ENCODE data around the gene TACSTD2. TPM values are rescaled to one million over a fixed set of nuclear protein-coding genes. Genes with fewer than 3 reads are reported as not detected.

Gene TACSTD2
- total RNA-seq, 1 donor from 2014 or later = 124 TPM

DNA sequence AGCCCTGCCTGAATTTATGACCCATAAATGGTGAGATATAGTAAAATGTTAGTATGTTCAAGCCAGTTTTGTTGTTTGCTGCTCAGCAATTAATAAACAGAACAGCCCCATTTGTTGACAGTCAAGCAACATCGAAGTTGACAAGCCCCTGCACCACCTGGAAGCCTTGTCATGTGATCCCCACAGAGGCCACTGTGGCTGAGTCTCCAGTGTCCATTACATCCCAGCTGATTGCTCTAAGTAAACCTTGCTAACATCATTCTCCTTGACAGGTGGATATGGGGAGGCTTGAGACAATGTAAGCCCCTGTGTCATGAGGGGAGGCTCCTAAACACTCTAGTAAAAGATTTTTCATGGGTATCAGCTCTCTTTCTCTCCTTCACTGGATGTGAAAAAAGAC lies 17.5 kb upstream of the TACSTD2 start:
- TF ChIP-seq, protein P1, sequence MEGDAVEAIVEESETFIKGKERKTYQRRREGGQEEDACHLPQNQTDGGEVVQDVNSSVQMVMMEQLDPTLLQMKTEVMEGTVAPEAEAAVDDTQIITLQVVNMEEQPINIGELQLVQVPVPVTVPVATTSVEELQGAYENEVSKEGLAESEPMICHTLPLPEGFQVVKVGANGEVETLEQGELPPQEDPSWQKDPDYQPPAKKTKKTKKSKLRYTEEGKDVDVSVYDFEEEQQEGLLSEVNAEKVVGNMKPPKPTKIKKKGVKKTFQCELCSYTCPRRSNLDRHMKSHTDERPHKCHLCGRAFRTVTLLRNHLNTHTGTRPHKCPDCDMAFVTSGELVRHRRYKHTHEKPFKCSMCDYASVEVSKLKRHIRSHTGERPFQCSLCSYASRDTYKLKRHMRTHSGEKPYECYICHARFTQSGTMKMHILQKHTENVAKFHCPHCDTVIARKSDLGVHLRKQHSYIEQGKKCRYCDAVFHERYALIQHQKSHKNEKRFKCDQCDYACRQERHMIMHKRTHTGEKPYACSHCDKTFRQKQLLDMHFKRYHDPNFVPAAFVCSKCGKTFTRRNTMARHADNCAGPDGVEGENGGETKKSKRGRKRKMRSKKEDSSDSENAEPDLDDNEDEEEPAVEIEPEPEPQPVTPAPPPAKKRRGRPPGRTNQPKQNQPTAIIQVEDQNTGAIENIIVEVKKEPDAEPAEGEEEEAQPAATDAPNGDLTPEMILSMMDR (IDR thresholded peaks at IDR 0.05; ENCODE audit: insufficient read depth, low read length, severe bottlenecking) = no peak
- Histone ChIP-seq H3K4me3 (ENCODE audit: low read depth, low read length) (no peak overlapping the region), H3K36me3 (ENCODE audit: control insufficient read depth, insufficient read depth, low read length) (no peaks in the 10 kb centered on the region), H3K27me3 (ENCODE audit: control insufficient read depth, insufficient read depth, low read length) (no peaks in the 10 kb centered on the region)
- no peak for FAIRE-seq
- DNase-seq (ENCODE audit: low read depth) = no peak

GRCh38 chr1:58592522-58593134 lies 15.6 kb upstream of the TACSTD2 start:
- TF ChIP-seq, protein P1 (IDR thresholded peaks at IDR 0.05; ENCODE audit: insufficient read depth, low read length, severe bottlenecking) = no peak
- Histone ChIP-seq H3K36me3 (ENCODE audit: control insufficient read depth, insufficient read depth, low read length) (no peaks in the 10 kb centered on the region), H3K4me3 (ENCODE audit: low read depth, low read length) (no peak overlapping the region), H3K27me3 (ENCODE audit: control insufficient read depth, insufficient read depth, low read length) (no peaks in the 10 kb centered on the region)
- FAIRE-seq (peak; percentile 90), DNase-seq (ENCODE audit: low read depth) (peak; percentile 97)

DNA sequence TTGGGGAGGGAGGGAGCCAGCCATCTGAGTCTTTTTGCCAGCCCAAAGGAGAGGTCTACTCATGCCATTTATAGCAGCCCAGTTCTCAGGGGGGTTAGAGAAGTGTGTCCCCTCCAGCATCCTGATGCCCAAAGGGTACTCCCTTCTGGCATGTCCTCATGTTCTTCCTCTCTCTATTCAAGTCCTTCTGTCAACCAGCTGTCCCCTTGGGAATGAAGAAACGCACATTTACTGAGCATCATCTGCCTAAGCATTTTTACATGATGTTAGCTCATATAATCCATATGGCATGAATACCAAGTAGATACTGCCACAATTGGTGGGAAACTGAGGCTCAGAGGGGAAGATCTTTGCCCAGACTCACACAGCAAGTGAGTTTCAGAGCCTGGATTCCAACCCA lies 14.8 kb upstream of the TACSTD2 start:
- Histone ChIP-seq H3K4me3 (ENCODE audit: low read depth, low read length) (no peak overlapping the region), H3K27me3 (ENCODE audit: control insufficient read depth, insufficient read depth, low read length) (no peaks in the 10 kb centered on the region), H3K36me3 (ENCODE audit: control insufficient read depth, insufficient read depth, low read length) (no peaks in the 10 kb centered on the region)
- DNase-seq (ENCODE audit: low read depth) (no peak), FAIRE-seq (no peak)
- TF ChIP-seq, protein P1 (IDR thresholded peaks at IDR 0.05; ENCODE audit: insufficient read depth, low read length, severe bottlenecking) = no peak

GRCh38 chr1:58590019-58590418 lies 13.0 kb upstream of the TACSTD2 start:
- TF ChIP-seq, protein P1 (IDR thresholded peaks at IDR 0.05; ENCODE audit: insufficient read depth, low read length, severe bottlenecking) = no peak
- DNase-seq (ENCODE audit: low read depth) = no peak
- no peak for FAIRE-seq

GRCh38 chr1:58588396-58588795 lies 11.3 kb upstream of the TACSTD2 start:
- DNase-seq (ENCODE audit: low read depth) (no peak), FAIRE-seq (no peak)
- Histone ChIP-seq H3K36me3 (ENCODE audit: control insufficient read depth, insufficient read depth, low read length) (no peaks in the 10 kb centered on the region), H3K4me3 (ENCODE audit: low read depth, low read length) (no peak overlapping the region), H3K27me3 (ENCODE audit: control insufficient read depth, insufficient read depth, low read length) (no peaks in the 10 kb centered on the region)
- TF ChIP-seq, protein P1 (IDR thresholded peaks at IDR 0.05; ENCODE audit: insufficient read depth, low read length, severe bottlenecking) = no peak

More at GRCh38 chr1:58590019-58590418, 13.0 kb upstream of the TACSTD2 start:
- Histone ChIP-seq H3K36me3 (ENCODE audit: control insufficient read depth, insufficient read depth, low read length) (no peaks in the 10 kb centered on the region), H3K27me3 (ENCODE audit: control insufficient read depth, insufficient read depth, low read length) (no peaks in the 10 kb centered on the region), H3K4me3 (ENCODE audit: low read depth, low read length) (no peak overlapping the region)

DNA sequence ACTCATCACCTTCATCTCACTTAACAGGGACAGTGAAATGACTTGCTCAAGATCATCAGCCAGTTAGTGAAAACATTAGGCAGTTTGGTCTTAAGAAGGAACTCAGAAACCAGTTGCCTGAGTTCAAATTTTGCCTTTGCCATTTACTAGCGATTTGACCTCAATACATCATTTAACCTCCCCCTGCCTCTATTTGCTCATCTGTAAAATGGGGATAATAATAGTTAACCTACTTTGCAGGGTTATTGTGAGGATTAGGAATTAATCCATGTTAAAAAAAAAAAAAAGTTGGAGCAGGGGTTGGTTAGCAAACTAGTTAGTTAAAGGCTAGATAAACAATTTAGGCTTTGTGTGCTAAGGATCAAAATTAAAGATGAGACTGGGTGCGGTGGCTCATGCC lies 10.6 kb upstream of the TACSTD2 start:
- TF ChIP-seq, protein P1 (IDR thresholded peaks at IDR 0.05; ENCODE audit: insufficient read depth, low read length, severe bottlenecking) = no peak
- no peak for DNase-seq (ENCODE audit: low read depth)
- FAIRE-seq = no peak
- Histone ChIP-seq H3K36me3 (ENCODE audit: control insufficient read depth, insufficient read depth, low read length) (no peaks in the 10 kb centered on the region), H3K4me3 (ENCODE audit: low read depth, low read length) (no peak overlapping the region), H3K27me3 (ENCODE audit: control insufficient read depth, insufficient read depth, low read length) (no peaks in the 10 kb centered on the region)

Measured in bronchial epithelial cell (primary cell).